HepG2 (cell line): ENCODE data around the gene TNFAIP2. TPM values are rescaled to one million over a fixed set of nuclear protein-coding genes. Genes with fewer than 3 reads are reported as not detected.

Experiments used
- ATF3 ChIP-seq: sonication (generic); formaldehyde crosslinking; IDR thresholded peaks from 2 replicates; pipeline ENCODE4 v1.4.0; 2020; ENCODE audit warnings: missing genetic modification reagents
- HMG20B ChIP-seq: conservative IDR thresholded peaks from 2 replicates; pipeline ENCODE4 v1.6.1; 2016; ENCODE audit warnings: missing genetic modification reagents, missing compliant biosample characterization
- KMT2A ChIP-seq: sonication (generic); formaldehyde crosslinking; IDR thresholded peaks from 2 replicates; pipeline ENCODE4 v1.4.0; 2020; ENCODE audit warnings: missing genetic modification reagents
- NPAS2 ChIP-seq: sonication (generic); formaldehyde crosslinking; IDR thresholded peaks from 2 replicates; pipeline ENCODE4 v1.8.0; 2022; ENCODE audit warnings: mild to moderate bottlenecking, missing genetic modification reagents, borderline replicate concordance
- PCBP1 ChIP-seq: fragments of 200-400 bp; formaldehyde crosslinking; IDR thresholded peaks from 2 replicates; pipeline ENCODE4 v1.6.1; 2017; ENCODE audit warnings: mild to moderate bottlenecking, low read depth, low read length, borderline replicate concordance
- POLR2G ChIP-seq: fragments of 200-400 bp; formaldehyde crosslinking; IDR thresholded peaks from 2 replicates; pipeline ENCODE4 v1.6.1; 2018; ENCODE audit warnings: mild to moderate bottlenecking, low read depth, low read length, moderate library complexity
- SALL2 ChIP-seq: sonication (generic); formaldehyde crosslinking; IDR thresholded peaks from 2 replicates; pipeline ENCODE4 v1.8.1; 2023; ENCODE audit warnings: mild to moderate bottlenecking, missing genetic modification reagents, inconsistent platforms
- SOX5 ChIP-seq: IDR thresholded peaks from 2 replicates; pipeline ENCODE4 v1.6.1; 2016; ENCODE audit warnings: borderline replicate concordance
- TCF12 ChIP-seq, 2 experiments: fragments of 450-650 bp in 1 of 2; sonication (generic) in 1 of 2; formaldehyde crosslinking in 1 of 2; IDR thresholded peaks; 2 replicates each; pipeline versions ENCODE4 v1.6.1 to v1.8.0; 2017 to 2022; ENCODE audit warnings: antibody characterized with exemption in 1 of 2, mild to moderate bottlenecking in 1 of 2, missing genetic modification reagents in 1 of 2, moderate library complexity in 1 of 2
- ZC3H13 ChIP-seq: sonication (generic); formaldehyde crosslinking; IDR thresholded peaks from 2 replicates; pipeline ENCODE4 v1.8.1; 2023; ENCODE audit warnings: mild to moderate bottlenecking, missing genetic modification reagents, moderate library complexity
- ZKSCAN1 ChIP-seq: fragments of 150-350 bp; IDR thresholded peaks from 2 replicates; pipeline ENCODE4 v1.6.1; 2014; ENCODE audit warnings: low read length
- ZNF205 ChIP-seq: IDR thresholded peaks from 2 replicates; pipeline ENCODE4 v1.6.1; 2018; ENCODE audit warnings: missing biosample characterization, missing genetic modification reagents
- ZNF234 ChIP-seq: sonication (generic); formaldehyde crosslinking; conservative IDR thresholded peaks from 2 replicates; pipeline ENCODE4 v1.5.1; 2020; ENCODE audit warnings: mild to moderate bottlenecking, missing genetic modification reagents
- ZNF263 ChIP-seq: sonication (generic); formaldehyde crosslinking; IDR thresholded peaks from 2 replicates; pipeline ENCODE4 v1.4.0; 2020; ENCODE audit warnings: missing genetic modification reagents
- ZNF276 ChIP-seq: sonication (generic); formaldehyde crosslinking; IDR thresholded peaks from 2 replicates; pipeline ENCODE4 v1.4.0; 2020; ENCODE audit warnings: mild to moderate bottlenecking, low read depth, missing genetic modification reagents
- ZNF503 ChIP-seq: sonication (generic); formaldehyde crosslinking; IDR thresholded peaks from 2 replicates; pipeline ENCODE4 v1.4.0; 2020; ENCODE audit warnings: missing genetic modification reagents
- ZNF839 ChIP-seq: sonication (generic); formaldehyde crosslinking; IDR thresholded peaks from 2 replicates; pipeline ENCODE4 v1.4.0; 2020; ENCODE audit warnings: missing genetic modification reagents, mild to moderate bottlenecking, borderline replicate concordance
- polyA plus RNA-seq, 8 experiments: library from polyadenylated mRNA; depleted of rRNA in 3 of 8; stranded (reverse) in 7 of 8; unstranded in 1 of 8; fragments of >200 nt; fragmentation: Illumina TruSeq in 4 of 8; extraction: Trizol in 4 of 8; gene quantifications; 2 replicates each; pipeline versions ENCODE4 v1.2.1 to v1.2.3, GENCODE V29; 2011 to 2016; ENCODE audit warnings: low read depth in 4 of 8, missing spikeins in 1 of 8, mixed read lengths in 1 of 8; ENCODE audit not compliant: insufficient read depth in 1 of 8
- total RNA-seq, 5 experiments: library from RNA; depleted of rRNA; stranded (reverse); fragments of >200 nt; fragmentation: Illumina TruSeq; extraction: Trizol; gene quantifications; 2 replicates each; pipeline ENCODE4 v1.2.3, GENCODE V29; 2016; ENCODE audit warnings: low read depth in 1 of 5

TNFAIP2 gene
- total and polyA plus RNA-seq, 2 of the 13 experiments (the other 11 are each of a cell fraction or from before 2014, with no cell fraction given), result 0.46 to 1.5 TPM

- TF ChIP-seq ZNF839 (no peak), ZNF503 (CRISPR knock-in tag) (no peak), POLR2G (0 out of 2 replicates have a peak, but pooled peaks have one; percentile 27), NPAS2 (CRISPR knock-in tag) (no peak), SOX5 (CRISPR knock-in tag) (no peak), ZKSCAN1 (no peak), ZNF205 (CRISPR knock-in tag) (no peak), HMG20B (CRISPR knock-in tag) (no peak), KMT2A (CRISPR knock-in tag) (no peak), TCF12 (IDR thresholded peaks at IDR 0.05) (no peak), TCF12 (CRISPR knock-in tag; IDR thresholded peaks at IDR 0.05) (no peak), ZNF276 (CRISPR knock-in tag) (no peak), ZNF263 (0 out of 2 replicates have a peak, but pooled peaks have one; percentile 28), SALL2 (CRISPR knock-in tag) (no peak), ATF3 (CRISPR knock-in tag) (no peak), ZC3H13 (no peak), PCBP1 (0 out of 2 replicates have a peak, but pooled peaks have one; percentile 1), ZNF234 (CRISPR knock-in tag) (no peak)
Observed at GRCh38 chr14:103102689-103103260, 20.5 kb upstream of the TNFAIP2 start (continued).
